GM12892 (cell line): ENCODE measurements around the gene CCDC80.

Source experiments
- POLR2A ChIP-seq: IDR thresholded peaks from 2 replicates; pipeline ENCODE4 v1.6.1; 2011; ENCODE audit warnings: low read depth, low read length, control low read depth
- POLR2AphosphoS5 ChIP-seq: IDR thresholded peaks from 2 replicates; pipeline ENCODE4 v1.6.1; 2011; ENCODE audit warnings: low read depth, low read length, control low read depth
- TAF1 ChIP-seq: IDR thresholded peaks from 2 replicates; pipeline ENCODE4 v1.6.1; 2011; ENCODE audit warnings: low read depth, mild to moderate bottlenecking, control low read depth, low read length, borderline replicate concordance

DNA sequence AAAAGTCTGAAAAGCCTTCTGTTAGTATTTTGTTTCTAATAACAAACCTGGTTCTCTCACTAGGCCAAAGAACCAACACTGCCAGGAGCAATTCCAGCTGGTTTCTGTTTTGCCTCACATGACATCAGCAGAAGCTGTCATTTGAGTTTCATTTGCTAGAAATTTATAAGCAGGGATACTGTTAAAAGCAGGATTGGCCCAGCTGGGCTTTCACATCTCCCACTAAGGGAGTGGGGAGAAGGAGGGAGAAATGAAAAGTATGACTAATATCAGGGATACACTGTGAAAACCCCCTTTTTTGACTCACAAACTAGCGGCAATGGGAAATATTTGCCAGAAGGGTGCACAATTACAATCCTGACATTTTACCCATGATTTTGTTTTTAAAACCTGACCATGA is 5.3 kb downstream of the CCDC80 start:
- TF ChIP-seq POLR2AphosphoS5 (no peak), POLR2A (no peak), TAF1 (no peak)
